IMR-90 (cell line): ENCODE data around the gene CROCC2. TPM values are rescaled to one million over a fixed set of nuclear protein-coding genes. Genes with fewer than 3 reads are reported as not detected.

Experiments
- ATAC-seq: fragments of 200-7000 bp; cut with Tn5 transposase; 2 replicates; pipeline ENCODE4 v1.9.1; 2020; ENCODE audit warnings: low read depth, mild to moderate bottlenecking, moderate library complexity
- BruUV-seq: library from RNA; stranded (reverse); fragments of 400-500 nt; replicated peaks from 2 replicates; lab custom pipeline; 2021; lab: Mats Ljungman, UMichigan
- CTCF ChIA-PET: fragments of 300-600 bp; formaldehyde crosslinking; extraction: SDS; loops from one replicate; lab custom pipeline; 2021; ENCODE audit warnings: antibody characterized with exemption; lab: Yijun Ruan, JAX
- POLR2A ChIA-PET: fragments of 300-600 bp; sonication (Branson Sonifier 250); formaldehyde crosslinking; loops from one replicate; lab custom pipeline; 2022; ENCODE audit warnings: antibody characterized with exemption; ENCODE audit not compliant: unreplicated experiment; lab: Charles Lee
- DNase-seq: peaks from one replicate; pipeline ENCODE4 v3.0.0; 2013
- H2AFZ ChIP-seq: replicated peaks from 2 replicates; pipeline ENCODE3; 2013; ENCODE audit warnings: low read length, mild to moderate bottlenecking; ENCODE audit not compliant: poor library complexity
- H2AK5ac ChIP-seq: 2 replicates; pipeline ENCODE4 v1.6.1; 2013; ENCODE audit warnings: low read depth, low read length, inconsistent platforms
- H2AK9ac ChIP-seq: replicated peaks from 2 replicates; pipeline ENCODE3; 2013; ENCODE audit warnings: mild to moderate bottlenecking, low read depth, low read length, moderate library complexity; ENCODE audit not compliant: poor library complexity
- H2BK120ac ChIP-seq: 2 replicates; pipeline ENCODE4 v1.6.1; 2013; ENCODE audit warnings: low read depth, low read length, inconsistent platforms
- H2BK15ac ChIP-seq: 3 replicates; pipeline ENCODE4 v1.6.1; 2013; ENCODE audit warnings: low read depth, low read length, inconsistent platforms
- H2BK20ac ChIP-seq: 2 replicates; pipeline ENCODE4 v1.6.1; 2013; ENCODE audit warnings: low read depth, mild to moderate bottlenecking, inconsistent platforms, low read length, moderate library complexity
- H2BK5ac ChIP-seq: 2 replicates; pipeline ENCODE4 v1.6.1; 2013; ENCODE audit warnings: mild to moderate bottlenecking, low read depth, low read length, inconsistent platforms; ENCODE audit not compliant: poor library complexity, severe bottlenecking
- H3K14ac ChIP-seq: replicated peaks from 2 replicates; pipeline ENCODE4 v1.6.1; 2013; ENCODE audit warnings: low read depth, low read length, inconsistent platforms
- H3K18ac ChIP-seq: 2 replicates; pipeline ENCODE4 v1.6.1; 2013; ENCODE audit warnings: low read depth, low read length, control low read depth
- H3K23ac ChIP-seq: 2 replicates; pipeline ENCODE4 v1.6.1; 2013; ENCODE audit warnings: low read depth, low read length, inconsistent platforms
- H3K27ac ChIP-seq: 2 replicates; pipeline ENCODE4 v1.5.1; 2013; ENCODE audit warnings: mild to moderate bottlenecking, control low read depth, low read length; ENCODE audit not compliant: insufficient read depth
- H3K27me3 ChIP-seq: 2 replicates; pipeline ENCODE4 v1.6.1; 2013; ENCODE audit warnings: low read length; ENCODE audit not compliant: control insufficient read depth, insufficient read depth
- H3K36me3 ChIP-seq: 2 replicates; pipeline ENCODE4 v1.6.1; 2013; ENCODE audit warnings: low read length, mixed read lengths; ENCODE audit not compliant: control insufficient read depth, insufficient read depth
- H3K4ac ChIP-seq: 2 replicates; pipeline ENCODE4 v1.6.1; 2013; ENCODE audit warnings: low read depth, low read length, inconsistent platforms
- H3K4me1 ChIP-seq: 2 replicates; pipeline ENCODE4 v1.6.1; 2013; ENCODE audit warnings: low read length, mixed read lengths; ENCODE audit not compliant: control insufficient read depth, insufficient read depth
- H3K4me2 ChIP-seq: 2 replicates; pipeline ENCODE4 v1.6.1; 2013; ENCODE audit warnings: low read depth, mild to moderate bottlenecking, control low read depth, low read length, moderate library complexity
- H3K4me3 ChIP-seq: 2 replicates; pipeline ENCODE4 v1.5.1; 2013; ENCODE audit warnings: low read depth, mild to moderate bottlenecking, control low read depth, low read length, moderate library complexity; ENCODE audit not compliant: insufficient read depth
- H3K56ac ChIP-seq: 2 replicates; pipeline ENCODE4 v1.6.1; 2013; ENCODE audit warnings: low read length, inconsistent platforms; ENCODE audit not compliant: insufficient read depth; ENCODE audit errors: extremely low read depth
- H3K79me1 ChIP-seq, 2 experiments: 2 replicates each; pipeline ENCODE4 v1.6.1; 2013; ENCODE audit warnings: low read length in 2 of 2, inconsistent platforms in 1 of 2, low read depth in 1 of 2
- H3K9ac ChIP-seq: 2 replicates; pipeline ENCODE4 v1.6.1; 2013; ENCODE audit warnings: low read depth, low read length, control low read depth
- H3K9me1 ChIP-seq: 2 replicates; pipeline ENCODE4 v1.6.1; 2013; ENCODE audit warnings: low read length, inconsistent platforms; ENCODE audit not compliant: insufficient read depth
- H3K9me3 ChIP-seq: 2 replicates; pipeline ENCODE4 v1.6.1; 2013; ENCODE audit warnings: low read length; ENCODE audit not compliant: control insufficient read depth, insufficient read depth
- H4K20me1 ChIP-seq: 2 replicates; pipeline ENCODE4 v1.6.1; 2013; ENCODE audit warnings: low read length, inconsistent platforms; ENCODE audit not compliant: insufficient read depth
- H4K5ac ChIP-seq: 2 replicates; pipeline ENCODE4 v1.6.1; 2013; ENCODE audit warnings: mild to moderate bottlenecking, low read depth, low read length, control low read depth
- H4K8ac ChIP-seq, 2 experiments: 2 replicates each; pipeline ENCODE4 v1.6.1; 2013; ENCODE audit warnings: low read depth in 2 of 2, low read length in 2 of 2, control low read depth in 1 of 2, inconsistent platforms in 1 of 2
- H4K91ac ChIP-seq: 2 replicates; pipeline ENCODE4 v1.6.1; 2013; ENCODE audit warnings: low read depth, low read length, inconsistent platforms; ENCODE audit not compliant: insufficient read depth
- BHLHE40 ChIP-seq: fragments of 150-350 bp; IDR thresholded peaks from 2 replicates; pipeline ENCODE4 v1.6.1; 2016; ENCODE audit warnings: mild to moderate bottlenecking, low read depth, low read length
- CEBPB ChIP-seq: IDR thresholded peaks from 2 replicates; pipeline ENCODE4 v1.6.1; 2012; ENCODE audit warnings: low read depth, low read length, improper control_type of control experiment
- CHD1 ChIP-seq: IDR thresholded peaks from 2 replicates; pipeline ENCODE4 v1.6.1; 2012; ENCODE audit warnings: low read depth, low read length, improper control_type of control experiment
- CTCF ChIP-seq: conservative IDR thresholded peaks from 2 replicates; pipeline ENCODE4 v1.5.1; 2012; ENCODE audit warnings: mild to moderate bottlenecking, low read depth, low read length, improper control_type of control experiment
- ELK1 ChIP-seq: fragments of 150-350 bp; IDR thresholded peaks from 2 replicates; pipeline ENCODE4 v1.6.1; 2016; ENCODE audit warnings: low read depth, mild to moderate bottlenecking, low read length, moderate library complexity, borderline replicate concordance
- FOS ChIP-seq: fragments of 150-350 bp; IDR thresholded peaks from 2 replicates; pipeline ENCODE4 v1.6.1; 2016; ENCODE audit warnings: low read depth, low read length
- MAFK ChIP-seq: IDR thresholded peaks from 2 replicates; pipeline ENCODE4 v1.6.1; 2012; ENCODE audit warnings: low read depth, low read length, improper control_type of control experiment
- MAZ ChIP-seq: IDR thresholded peaks from 2 replicates; pipeline ENCODE4 v1.6.1; 2012; ENCODE audit warnings: low read depth, mild to moderate bottlenecking, low read length, improper control_type of control experiment, moderate library complexity, borderline replicate concordance
- MXI1 ChIP-seq: IDR thresholded peaks from 2 replicates; pipeline ENCODE4 v1.6.1; 2012; ENCODE audit warnings: low read depth, mild to moderate bottlenecking, low read length, moderate library complexity, borderline replicate concordance
- POLR2A ChIP-seq: IDR thresholded peaks from 2 replicates; pipeline ENCODE4 v1.6.1; 2012; ENCODE audit warnings: mild to moderate bottlenecking, low read depth, low read length
- RAD21 ChIP-seq: IDR thresholded peaks from 2 replicates; pipeline ENCODE4 v1.6.1; 2012; ENCODE audit warnings: low read length, improper control_type of control experiment
- RCOR1 ChIP-seq: IDR thresholded peaks from 2 replicates; pipeline ENCODE4 v1.6.1; 2012; ENCODE audit warnings: mild to moderate bottlenecking, low read length, improper control_type of control experiment; ENCODE audit not compliant: insufficient replicate concordance
- RFX5 ChIP-seq: IDR thresholded peaks from 2 replicates; pipeline ENCODE4 v1.8.0; 2012; ENCODE audit warnings: low read depth, mild to moderate bottlenecking, low read length, moderate library complexity
- SMC3 ChIP-seq: fragments of 150-350 bp; IDR thresholded peaks from 2 replicates; pipeline ENCODE4 v1.6.1; 2016; ENCODE audit warnings: low read depth, mild to moderate bottlenecking, antibody characterized with exemption, low read length, moderate library complexity
- USF2 ChIP-seq: fragments of 150-350 bp; IDR thresholded peaks from 2 replicates; pipeline ENCODE4 v1.6.1; 2017; ENCODE audit warnings: mild to moderate bottlenecking, antibody characterized with exemption, low read length, low read depth
- WGBS, 2 experiments: methylation state at CpG; one replicate each; pipeline versions ENCODE4 v1.1.5 to v1.1.7; 2013; ENCODE audit warnings: missing lambda C conversion rate in 2 of 2; ENCODE audit not compliant: insufficient read length in 1 of 2; ENCODE audit errors: extremely low coverage in 2 of 2; 5-methylcytosine and 5-hydroxymethylcytosine counted together
- dilution Hi-C: fragments of 300-500 bp; cut with HindIII; formaldehyde crosslinking; loops from one replicate; pipeline ENCODE4 v1.14.3; 2018; ENCODE audit warnings: low sequenced_read_pairs; ENCODE audit not compliant: unreplicated experiment
- in situ Hi-C: fragments of 300-500 bp; cut with MboI; formaldehyde crosslinking; loops from 3 replicates; pipeline ENCODE4 v1.14.3; 2019; ENCODE audit warnings: low sequenced_read_pairs, inconsistent platforms, mixed read lengths
- intact Hi-C: fragments of 100-400 bp; cut with micrococcal nuclease; formaldehyde crosslinking; loops from 2 replicates; pipeline ENCODE4 v1.10.0; 2022
- polyA plus RNA-seq, 3 experiments: library from polyadenylated mRNA; depleted of rRNA; stranded (reverse); fragments of >200 nt; gene quantifications; 2 replicates each; pipeline ENCODE4 v1.2.3, GENCODE V29; 2012; ENCODE audit warnings: low replicate concordance in 1 of 3
- total RNA-seq: library from RNA; depleted of rRNA; stranded (reverse); fragments of >200 nt; gene quantifications from 2 replicates; pipeline ENCODE4 v1.2.3, GENCODE V29; 2012

CROCC2 gene
- total and polyA plus RNA-seq, 2 of the 4 experiments (the other 2 are of a cell fraction), result not detected

GRCh38 chr2:240903191-240904060 is 2.7 kb upstream of the CROCC2 start:
- Histone ChIP-seq H4K5ac (no peak overlapping the region), H3K4ac (no peak overlapping the region), H4K8ac (no peak overlapping the region), H3K56ac (no peak overlapping the region), H2AK5ac (no peak overlapping the region), H2AFZ (no peak overlapping the region), H3K23ac (no peak overlapping the region), H3K18ac (no peak overlapping the region), H4K20me1 (no peaks in the 10 kb centered on the region), H3K9me1 (no peaks in the 10 kb centered on the region), H3K14ac (no peak overlapping the region), H3K4me1 (no peaks in the 10 kb centered on the region), H3K9me3 (no peaks in the 10 kb centered on the region), H2BK15ac (no peak overlapping the region), H2BK20ac (no peak overlapping the region), H2AK9ac (no peak overlapping the region), H3K4me3 (no peak overlapping the region), H3K36me3 (no peaks in the 10 kb centered on the region), H3K9ac (no peak overlapping the region), H3K79me1 (no peaks in the 10 kb centered on the region), H3K27me3 (peaks cover 10% of the 10 kb centered on the region; the same call in 1 of the 2 replicates), H4K91ac (no peak overlapping the region), H2BK120ac (no peak overlapping the region), H3K27ac (no peak overlapping the region), H2BK5ac (no peak overlapping the region), H3K4me2 (no peak overlapping the region)
- no TSS peak for BruUV-seq
- WGBS, 2 experiments, result 75% methylated on average over 13 of the region's 34 CpGs; no CpG with 5 or more reads in 1 of the 2 experiments
- ATAC-seq (no peak), DNase-seq (no peak)
- ChIA-PET POLR2A (no interaction called here), CTCF (no interaction called here)
- in situ Hi-C loops (no loop called here), dilution Hi-C loops (no loop called here), intact Hi-C loops (no loop called here)
- TF ChIP-seq CEBPB, result no peak
- no peak for TF ChIP-seq USF2
- TF ChIP-seq MAFK, result no peak
- no peak for TF ChIP-seq RAD21
- no peak for TF ChIP-seq BHLHE40
- no peak for TF ChIP-seq RCOR1
- no peak for TF ChIP-seq MAZ
- no peak for TF ChIP-seq RFX5
- TF ChIP-seq POLR2A, result no peak
- TF ChIP-seq FOS, result no peak
- TF ChIP-seq ELK1, result no peak
- no peak for TF ChIP-seq MXI1
- TF ChIP-seq SMC3, result no peak
- no peak for TF ChIP-seq CHD1
- TF ChIP-seq CTCF, result no peak
